HG03159 (cell line): ENCODE measurements around the gene MAP2K2.

ENCODE experiments used
- ATAC-seq: cut with Tn5 transposase; IDR thresholded peaks from one replicate; pipeline ENCODE4 v1.9.1; 2021; ENCODE audit warnings: mild to moderate bottlenecking, moderate library complexity; ENCODE audit not compliant: unreplicated experiment

The MAP2K2 gene

DNA sequence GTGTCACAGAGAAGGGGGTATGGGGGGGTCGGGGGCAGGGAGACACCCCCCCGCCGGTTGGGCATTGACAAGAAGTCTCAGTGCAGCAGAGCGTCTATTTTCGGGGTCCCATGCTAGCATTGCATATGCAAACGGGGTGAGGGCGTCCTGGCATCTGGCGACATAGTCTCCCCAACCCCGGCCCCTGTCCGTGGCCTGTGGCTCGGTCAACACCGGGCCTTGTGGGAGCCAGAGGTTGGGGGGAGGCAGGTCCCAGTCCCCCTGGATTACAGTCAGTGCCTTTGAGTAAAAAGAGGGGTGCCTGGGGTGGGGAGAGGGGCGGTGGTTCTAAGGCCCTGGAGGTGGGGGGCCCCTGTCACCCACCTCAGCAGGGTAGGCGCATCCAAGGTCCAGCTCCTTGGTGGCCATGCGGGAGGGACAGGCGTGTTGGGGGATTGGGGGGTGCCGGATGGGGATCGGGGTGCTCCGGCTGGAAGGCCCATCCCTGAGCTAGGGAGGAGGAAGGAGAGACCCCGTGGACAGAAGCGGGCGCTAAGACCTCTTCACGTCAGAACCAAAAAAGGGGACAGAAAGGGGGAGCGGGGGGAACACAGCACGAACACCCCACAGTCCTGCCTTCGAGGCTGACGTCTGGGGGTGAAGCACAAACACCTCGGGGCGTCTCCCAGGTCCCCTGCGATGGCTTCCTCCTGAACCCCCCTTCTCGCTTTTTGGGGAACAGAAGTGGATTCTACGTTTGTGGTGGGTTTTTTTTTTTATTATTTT is 78.1 kb downstream of the MAP2K2 start:
- no peak for ATAC-seq

DNA sequence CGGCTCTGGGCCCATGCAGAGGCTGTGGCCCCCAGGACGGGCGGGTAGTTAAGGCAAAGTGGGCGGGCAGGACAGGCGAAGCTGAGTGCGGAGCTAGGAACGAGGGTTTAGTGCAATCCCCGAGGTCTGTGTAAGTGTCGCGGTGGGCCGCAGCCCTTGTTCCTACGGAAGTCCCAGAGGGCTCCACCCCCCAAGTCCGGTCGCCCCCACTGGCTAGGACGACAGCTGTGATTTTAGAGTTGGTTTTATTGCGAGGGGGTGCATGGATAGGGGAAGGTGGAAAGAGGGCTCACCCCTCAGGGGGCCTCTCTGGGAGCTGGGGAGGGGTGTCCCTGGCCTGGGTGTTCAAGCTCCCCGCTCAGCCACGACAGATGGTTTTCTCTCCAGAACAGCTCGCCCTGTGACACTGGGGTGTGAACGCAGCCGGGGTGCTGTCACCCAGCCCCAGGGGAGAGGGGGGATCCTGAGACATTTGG is 78.9 kb downstream of the MAP2K2 start:
- no peak for ATAC-seq

- no peak for ATAC-seq
These were observed 79.8 kb downstream of the MAP2K2 start for GRCh38 chr19:4043966-4044715.

DNA sequence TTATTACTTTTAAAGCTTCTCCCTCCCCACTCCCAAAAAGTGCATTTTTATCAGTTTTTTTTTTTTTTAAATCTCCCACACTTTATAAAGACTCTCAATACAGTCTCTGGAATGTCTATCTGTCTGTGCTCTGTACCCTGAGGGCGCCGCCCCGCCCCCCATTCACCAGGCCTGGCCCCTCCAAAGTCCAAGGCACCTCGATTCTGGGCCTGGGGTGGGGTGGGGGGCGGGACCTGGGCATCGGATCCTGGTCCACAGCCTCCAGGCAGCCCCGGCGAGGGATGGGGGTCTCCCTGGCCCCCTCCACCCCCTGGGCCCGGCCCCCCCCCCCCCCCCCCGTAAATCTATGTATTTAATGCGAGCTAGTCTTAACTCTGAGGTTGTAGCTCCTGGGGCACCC is 80.5 kb downstream of the MAP2K2 start:
- no peak for ATAC-seq

GRCh38 chr19:4042731-4043082 is 81.2 kb downstream of the MAP2K2 start:
- no peak for ATAC-seq

- no peak for ATAC-seq
These were observed 81.7 kb downstream of the MAP2K2 start for GRCh38 chr19:4042064-4042730.
